Activated CD8-positive, alpha-beta memory T cell treated with anti-CD3 and anti-CD28 coated beads for 48 hours (primary cell): Measurements from ENCODE around the gene HOXB6.

Experiments used
- DNase-seq, 3 experiments: peaks; one replicate each; pipeline ENCODE4 v3.0.0-alpha.2; 2020; ENCODE audit warnings: low read depth in 2 of 3, low spot score in 2 of 3

HOXB6 gene

DNA sequence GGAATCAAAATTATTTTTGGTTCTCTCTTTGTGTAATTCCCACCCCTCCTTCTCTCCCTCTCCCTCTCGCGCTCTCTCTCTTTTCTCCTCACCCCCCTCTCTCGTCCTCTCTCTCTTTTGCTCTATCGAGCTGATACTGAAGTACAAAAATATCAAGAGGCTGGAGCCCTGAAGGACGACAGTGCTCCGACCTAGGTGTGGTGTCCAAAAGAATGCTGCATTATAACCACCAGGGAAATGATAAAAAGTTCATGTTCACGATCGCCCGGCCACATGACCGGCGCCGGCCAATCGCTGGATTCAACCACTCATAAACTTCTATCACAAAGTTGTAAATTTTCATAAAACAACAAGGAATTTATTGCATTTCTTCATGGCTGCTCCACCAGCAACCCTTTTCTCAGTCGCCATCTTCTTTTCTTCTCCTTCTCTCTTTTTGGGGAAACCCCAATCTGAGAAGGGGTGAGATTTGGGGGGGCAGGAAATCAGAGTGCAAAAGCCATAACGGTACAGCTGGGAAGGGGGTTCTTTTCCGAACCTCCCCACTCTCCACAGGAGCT is at the start of gene HOXB6:
TSS of gene HOXB6 (minus strand) at position 217 of the 560 bp plus-strand sequence. CDS start 6,836 bp downstream, outside the sequence.
- DNase-seq = no peak

DNA sequence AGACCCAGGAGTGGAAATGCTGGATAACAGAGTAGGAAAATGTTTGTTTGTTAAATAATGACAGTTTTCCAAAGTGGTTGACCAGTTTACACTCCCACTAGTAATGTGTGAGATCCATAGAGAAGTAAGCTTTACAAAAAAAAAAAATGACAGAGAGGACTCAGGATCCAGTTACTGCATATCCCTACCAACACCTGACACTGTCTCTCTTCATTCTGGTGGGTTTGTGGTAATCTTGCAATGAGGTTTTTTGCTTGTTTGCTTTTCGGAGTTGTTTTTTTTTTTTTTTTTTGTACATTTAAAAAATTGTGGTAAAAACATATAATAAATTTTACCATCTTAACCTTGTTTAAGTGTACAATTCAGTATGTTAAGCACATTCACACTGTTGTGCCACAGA is 45.0 kb upstream of the HOXB6 start:
- no peak for DNase-seq

DNA sequence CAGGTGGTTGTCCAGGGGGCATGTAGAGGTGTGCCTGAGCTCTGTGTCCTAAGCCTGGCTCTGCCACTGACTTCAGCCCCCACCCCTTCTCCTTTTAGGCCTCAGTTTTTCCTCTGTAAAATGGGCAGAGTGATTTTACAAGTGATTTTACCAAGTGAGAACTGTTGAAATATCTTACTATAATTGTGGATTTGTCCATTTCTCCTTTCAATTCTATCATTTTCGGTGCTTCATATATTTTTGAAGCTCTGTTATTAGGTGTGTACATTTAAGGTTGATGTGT is 43.1 kb upstream of the HOXB6 start:
- DNase-seq = no peak

- no peak for DNase-seq
Observed at GRCh38 chr17:48647103-48647962, 42.5 kb upstream of the HOXB6 start.

GRCh38 chr17:48646183-48647102 is 41.7 kb upstream of the HOXB6 start:
- DNase-seq = no peak

DNA sequence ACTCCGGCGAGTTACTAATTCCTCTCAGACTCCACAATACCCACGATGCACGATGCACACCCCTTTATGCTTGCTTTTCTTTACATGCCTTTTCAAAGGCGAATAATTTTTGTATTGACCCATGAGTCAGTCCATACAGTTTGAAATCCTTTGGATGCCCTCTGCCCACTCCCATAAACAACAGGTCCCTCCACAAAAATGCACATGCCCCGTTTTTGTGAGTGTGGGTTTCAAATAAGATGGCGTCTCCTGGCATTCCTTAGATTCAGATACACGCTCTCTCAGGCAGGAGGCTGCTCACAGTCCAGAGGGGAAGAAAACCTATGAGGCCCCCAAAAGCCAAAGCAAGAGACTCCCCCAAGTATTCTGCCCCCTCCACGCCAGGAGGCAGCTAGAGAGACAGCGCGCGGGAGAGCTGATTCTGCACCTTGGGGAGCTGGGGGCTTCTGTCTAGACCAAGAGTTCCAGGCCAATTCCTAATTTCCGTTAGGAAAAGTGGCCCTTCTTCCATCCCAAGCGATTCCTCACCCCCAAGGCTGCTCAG is 40.9 kb upstream of the HOXB6 start:
- DNase-seq = no peak

DNA sequence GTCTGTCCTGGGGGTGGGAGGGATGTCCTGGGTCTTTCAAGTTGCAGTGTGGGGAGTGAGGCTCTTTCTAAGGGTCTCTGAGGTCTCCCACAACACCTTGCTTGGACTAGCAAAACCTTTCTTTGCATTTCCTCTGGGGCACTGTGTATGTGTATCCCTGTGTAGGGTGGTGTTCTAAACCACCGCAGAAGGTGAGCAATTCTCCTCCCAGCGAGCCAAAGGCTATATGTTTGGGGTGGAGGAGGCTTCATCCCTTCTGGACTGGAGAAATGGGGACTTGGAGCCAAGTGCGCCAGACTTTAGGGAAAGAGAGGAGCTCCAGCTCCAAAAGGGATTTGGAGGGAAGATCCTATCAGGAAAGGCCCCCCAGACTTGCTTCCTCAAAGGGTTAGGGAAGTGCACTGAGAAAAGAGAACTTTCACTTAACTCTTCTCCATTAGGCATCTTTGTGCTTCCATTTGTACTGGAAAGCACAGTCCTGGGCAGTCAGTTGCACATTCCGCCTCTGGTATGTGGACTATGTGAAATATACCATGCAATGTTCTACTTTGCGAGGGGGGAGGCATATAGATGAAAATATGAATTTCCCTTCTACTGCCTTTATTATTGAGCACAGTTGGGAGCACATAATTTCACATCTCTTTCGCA is 40.2 kb upstream of the HOXB6 start:
- no peak for DNase-seq

DNA sequence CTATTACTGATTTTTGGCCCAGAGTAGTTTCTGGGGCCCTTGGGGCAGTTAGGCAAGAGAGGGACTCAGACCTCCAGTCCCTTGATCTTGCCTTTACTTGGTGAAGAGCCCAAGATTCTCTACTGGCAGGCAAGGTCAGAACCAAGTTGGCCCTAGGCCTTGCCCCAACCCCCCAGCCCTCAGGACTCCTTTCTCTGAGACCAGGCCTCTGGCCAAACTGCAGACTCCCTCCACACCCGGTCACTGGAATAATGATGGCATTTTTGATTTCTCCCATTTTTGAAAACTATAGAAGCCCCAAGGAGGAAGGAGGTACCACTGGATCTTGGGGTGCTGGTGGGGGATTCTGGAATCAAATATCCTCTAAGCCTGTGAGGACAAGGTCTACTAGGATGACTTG is 39.4 kb upstream of the HOXB6 start:
- DNase-seq = no peak

GRCh38 chr17:48643697-48644012 is 38.9 kb upstream of the HOXB6 start:
- no peak for DNase-seq

DNA sequence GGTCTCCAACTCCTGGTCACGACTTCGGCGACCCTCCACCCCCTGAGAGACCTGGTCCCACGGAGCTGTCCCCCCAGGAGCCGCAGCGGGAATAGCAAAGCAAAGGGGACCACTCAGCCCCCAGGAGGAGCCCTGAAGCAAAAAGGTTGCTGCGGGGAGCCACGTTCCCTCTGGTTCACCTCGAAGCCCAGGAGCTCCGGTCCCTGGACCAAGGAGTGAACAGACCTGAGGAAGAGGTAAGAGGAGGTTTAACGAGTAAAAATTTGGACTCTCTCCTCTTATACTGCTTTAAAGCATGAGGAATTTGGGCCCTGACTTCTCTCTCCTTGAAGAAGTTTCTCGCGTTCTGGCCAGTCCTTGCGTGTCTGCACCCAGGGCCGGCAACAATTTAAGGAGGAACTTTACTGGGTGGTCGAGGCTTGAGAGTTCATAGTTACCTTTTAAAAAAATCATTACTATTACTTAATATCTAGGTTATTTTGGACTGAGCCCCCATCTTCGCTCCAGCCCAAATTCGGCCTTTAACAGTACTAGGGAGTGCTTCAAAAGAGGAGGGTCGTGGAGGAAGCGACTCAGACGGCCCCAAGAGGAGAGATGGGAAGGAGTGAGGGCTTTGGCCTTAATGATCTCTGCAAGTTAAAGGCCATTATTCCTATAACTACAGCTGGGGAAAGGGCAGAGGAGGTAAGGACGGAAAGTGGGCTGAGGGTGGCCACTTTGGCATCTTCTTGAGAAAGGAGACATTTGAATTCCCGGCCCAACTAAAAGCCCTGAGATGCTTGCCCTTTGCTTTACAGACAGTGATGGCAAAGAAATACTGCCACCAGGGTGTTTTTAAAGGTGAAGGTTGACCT is 38.3 kb upstream of the HOXB6 start:
- no peak for DNase-seq

GRCh38 chr17:48642059-48642842 is 37.5 kb upstream of the HOXB6 start:
- no peak for DNase-seq

GRCh38 chr17:48641541-48642058 is 36.8 kb upstream of the HOXB6 start:
- no peak for DNase-seq

DNA sequence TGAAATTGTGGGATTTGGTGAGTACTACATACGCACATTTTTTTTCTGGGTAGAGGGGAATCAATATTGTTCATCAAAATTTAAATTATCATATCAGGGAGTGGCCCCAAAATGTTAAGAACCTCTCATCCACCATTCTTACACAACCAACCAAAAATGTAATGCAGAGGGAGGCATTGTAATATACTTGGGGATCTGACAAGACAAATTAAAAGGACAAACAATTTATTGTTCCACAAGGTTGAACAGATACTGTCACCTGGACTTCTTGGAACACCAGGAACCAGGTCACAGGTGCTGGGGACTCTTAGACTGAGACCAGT is 36.0 kb upstream of the HOXB6 start:
- no peak for DNase-seq

DNA sequence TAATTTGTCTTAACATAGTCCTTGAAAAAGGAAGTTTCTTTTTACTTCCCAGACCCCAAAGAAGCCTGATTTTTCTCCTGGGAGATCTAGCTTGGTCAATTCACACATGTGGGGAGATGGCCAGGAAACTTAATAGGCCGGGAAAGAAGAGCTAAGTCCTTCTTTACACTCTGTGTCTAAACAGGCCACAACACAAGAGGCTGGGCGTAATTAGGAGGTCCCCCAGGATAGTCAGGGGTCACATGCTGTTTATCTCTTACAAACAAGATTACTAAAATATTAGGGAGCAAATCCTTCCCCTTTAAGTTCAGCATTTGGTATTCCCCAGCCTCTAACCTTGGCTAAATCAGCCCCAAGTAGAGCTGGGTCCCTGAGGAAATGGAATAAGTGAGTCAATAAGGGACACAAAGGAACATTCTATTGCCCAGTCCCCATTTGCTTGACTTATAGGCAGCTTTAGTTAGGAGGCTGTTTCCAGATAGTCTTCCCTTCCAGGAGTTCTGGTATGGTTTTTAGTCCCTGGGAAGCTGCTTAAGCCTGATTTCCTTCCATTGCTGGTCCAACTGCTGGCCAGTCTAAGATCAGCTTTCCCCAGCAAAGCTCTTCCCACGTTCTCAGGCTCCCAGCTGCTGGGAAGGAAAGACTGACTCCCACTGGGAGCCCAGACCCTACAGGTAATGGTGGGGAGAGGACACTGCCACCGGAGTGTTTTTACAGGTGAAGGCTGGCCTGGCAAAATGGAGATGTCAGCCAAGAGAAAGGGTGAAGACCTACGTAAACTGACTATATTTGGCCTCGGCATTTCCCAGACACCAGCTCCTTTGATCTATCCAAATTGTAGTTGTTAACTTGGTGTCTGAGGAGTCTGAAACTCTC is 35.4 kb upstream of the HOXB6 start:
- no peak for DNase-seq

DNA sequence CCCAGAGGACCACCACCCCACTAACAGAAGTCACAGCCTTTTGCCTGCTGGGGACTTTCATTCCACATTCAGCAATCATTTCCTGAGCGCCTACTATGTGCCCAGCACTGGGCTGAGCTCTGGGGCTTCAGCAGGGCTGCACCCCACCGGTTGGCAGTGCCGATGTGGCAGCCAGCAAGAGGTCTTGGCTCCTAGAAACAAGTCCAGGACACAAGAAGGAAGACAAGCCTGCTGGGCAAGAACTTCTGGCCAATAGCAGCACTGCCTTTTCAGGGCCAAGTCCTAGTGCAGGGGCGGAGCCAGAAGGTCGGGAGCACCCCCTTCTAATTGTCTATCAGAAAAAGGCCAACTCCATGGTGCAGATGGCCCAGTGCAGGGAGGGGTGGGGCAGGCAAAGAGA is 34.4 kb upstream of the HOXB6 start:
- DNase-seq = no peak

GRCh38 chr17:48637323-48638260 is 32.8 kb upstream of the HOXB6 start:
- DNase-seq = no peak
